HepG2 (cell line): ENCODE measurements around the gene SECTM1. TPM values are rescaled to one million over a fixed set of nuclear protein-coding genes. Genes with fewer than 3 reads are reported as not detected.
A peak's percentile ranks its signal among the peaks of the same experiment; 100 is the strongest.
"Not testable (repeated sequence)": the region's sequence is repeated elsewhere in the genome, so short reads cannot be mapped to it uniquely, and the experiment has no call there.

ENCODE experiments used
- ATAC-seq: fragments of 200-7000 bp; cut with Tn5 transposase; 3 replicates; pipeline ENCODE4 v1.9.1; 2020; ENCODE audit warnings: mild to moderate bottlenecking, moderate library complexity
- BruUV-seq: library from RNA; stranded (reverse); fragments of 400-500 nt; replicated peaks from 2 replicates; lab custom pipeline; 2021; lab: Mats Ljungman, UMichigan
- CTCF ChIA-PET: fragments of 300-600 bp; formaldehyde crosslinking; extraction: SDS; loops from one replicate; lab custom pipeline; 2021; ENCODE audit warnings: low total read pairs, inconsistent platforms, low intra/inter-chr PET ratio; lab: Yijun Ruan, JAX
- POLR2A ChIA-PET: fragments of 350-600 bp; sonication (Branson Sonifier 250); formaldehyde crosslinking; loops from one replicate; lab custom pipeline; 2020; ENCODE audit warnings: antibody characterized with exemption, inconsistent platforms; lab: Yijun Ruan, JAX
- DNase-seq: peaks from one replicate; pipeline ENCODE4 v3.0.0-alpha.2; 2015; ENCODE audit warnings: low spot score
- FAIRE-seq: peaks from 3 replicates; lab custom pipeline; 2011; peaks lifted over from hg19 to GRCh38; lab: Jason Lieb, UNC
- H2AFZ ChIP-seq: one replicate; pipeline ENCODE4 v1.6.1; 2011; ENCODE audit warnings: low read length, inconsistent platforms
- H3K27ac ChIP-seq: fragments of 300-600 bp; 3 replicates; pipeline ENCODE4 v1.8.0; 2011; ENCODE audit warnings: mixed run types, mild to moderate bottlenecking, mixed read lengths, low read length, inconsistent platforms; ENCODE audit not compliant: insufficient read depth; ENCODE audit errors: extremely low read length
- H3K27me3 ChIP-seq, 2 experiments: fragments of 200-600 bp in 1 of 2; 2 replicates in 1 of 2; 3 replicates in 1 of 2; pipeline versions ENCODE4 v1.6.0 to v1.8.0; 2011; ENCODE audit warnings: low read length in 2 of 2, mild to moderate bottlenecking in 2 of 2, moderate library complexity in 2 of 2, inconsistent platforms in 1 of 2; ENCODE audit not compliant: insufficient read depth in 2 of 2, control insufficient read depth in 1 of 2
- H3K36me3 ChIP-seq, 2 experiments: fragments of 200-600 bp in 1 of 2; replicated peaks in 1 of 2; 2 replicates in 1 of 2; 3 replicates in 1 of 2; pipeline versions ENCODE4 v1.5.1 to v1.8.0; 2011; ENCODE audit warnings: low read length in 2 of 2, inconsistent platforms in 1 of 2; ENCODE audit not compliant: insufficient read depth in 2 of 2, control insufficient read depth in 1 of 2
- H3K4me1 ChIP-seq: 2 replicates; pipeline ENCODE4 v1.5.1; 2012; ENCODE audit warnings: low read length, inconsistent platforms; ENCODE audit not compliant: insufficient read depth
- H3K4me2 ChIP-seq: 2 replicates; pipeline ENCODE4 v1.6.0; 2011; ENCODE audit warnings: low read depth, low read length, inconsistent platforms
- H3K4me3 ChIP-seq, 3 experiments: fragments of 200-600 bp in 1 of 3; sonication (generic), shearing (Covaris generic) in 1 of 3; replicated peaks in 1 of 3; 2 replicates each; pipeline ENCODE4 v1.5.1; 2011 to 2016; ENCODE audit warnings: low read length in 3 of 3, inconsistent platforms in 2 of 3, low read depth in 2 of 3, mild to moderate bottlenecking in 2 of 3, control low read depth in 1 of 3, mixed read lengths in 1 of 3; ENCODE audit not compliant: insufficient read depth in 1 of 3
- H3K79me2 ChIP-seq: one replicate; pipeline ENCODE4 v1.6.1; 2011; ENCODE audit warnings: low read length, inconsistent platforms; ENCODE audit not compliant: insufficient read depth
- H3K9ac ChIP-seq: 2 replicates; pipeline ENCODE4 v1.6.0; 2011; ENCODE audit warnings: mild to moderate bottlenecking, low read depth, low read length, inconsistent platforms; ENCODE audit not compliant: insufficient read depth
- H3K9me3 ChIP-seq: 2 replicates; pipeline ENCODE4 v1.5.1; 2012; ENCODE audit warnings: mild to moderate bottlenecking, low read length
- H4K20me1 ChIP-seq: 2 replicates; pipeline ENCODE4 v1.6.0; 2011; ENCODE audit warnings: inconsistent platforms, mild to moderate bottlenecking, low read length, moderate library complexity; ENCODE audit not compliant: insufficient read depth
- BORCS8-MEF2B ChIP-seq: sonication (generic); formaldehyde crosslinking; IDR thresholded peaks from 2 replicates; pipeline ENCODE4 v1.8.0; 2022; ENCODE audit warnings: mild to moderate bottlenecking, missing genetic modification reagents
- FOXO4 ChIP-seq: sonication (generic); formaldehyde crosslinking; conservative IDR thresholded peaks from 2 replicates; pipeline ENCODE4 v1.8.1; 2023; ENCODE audit warnings: missing genetic modification reagents
- HOXA3 ChIP-seq: sonication (generic); formaldehyde crosslinking; IDR thresholded peaks from 2 replicates; pipeline ENCODE4 v1.5.0; 2020; ENCODE audit warnings: missing genetic modification reagents
- KDM5B ChIP-seq: sonication (generic); formaldehyde crosslinking; IDR thresholded peaks from 2 replicates; pipeline ENCODE4 v1.4.0; 2020; ENCODE audit warnings: missing genetic modification reagents, mild to moderate bottlenecking, borderline replicate concordance
- ZBTB38 ChIP-seq: sonication (generic); formaldehyde crosslinking; IDR thresholded peaks from 2 replicates; pipeline ENCODE4 v1.5.1; 2020; ENCODE audit warnings: mild to moderate bottlenecking, missing genetic modification reagents
- ZFX ChIP-seq: sonication (generic); formaldehyde crosslinking; IDR thresholded peaks from 2 replicates; pipeline ENCODE4 v1.4.0; 2020; ENCODE audit warnings: mild to moderate bottlenecking, low read depth, missing genetic modification reagents, moderate library complexity
- ZNF414 ChIP-seq: sonication (generic); formaldehyde crosslinking; IDR thresholded peaks from 2 replicates; pipeline ENCODE4 v1.5.0; 2020; ENCODE audit warnings: missing genetic modification reagents
- ZNF687 ChIP-seq: sonication (generic); formaldehyde crosslinking; IDR thresholded peaks from 2 replicates; pipeline ENCODE4 v1.5.1; 2020; ENCODE audit warnings: mild to moderate bottlenecking, missing genetic modification reagents, moderate library complexity
- WGBS: methylation state at CpG from one replicate; pipeline ENCODE4 v1.1.6; 2017; ENCODE audit warnings: low lambda C conversion rate; 5-methylcytosine and 5-hydroxymethylcytosine counted together
- in situ Hi-C: cut with HindIII; loops from 2 replicates; pipeline ENCODE4 v1.10.0; 2017; ENCODE audit warnings: low pct_unique_long_range_greater_than_20kb; ENCODE audit not compliant: extremely low pct_ligation_motif_present
- intact Hi-C: fragments of 100-400 bp; cut with micrococcal nuclease; formaldehyde crosslinking; loops from one replicate; pipeline ENCODE4 v1.10.0; 2022; ENCODE audit not compliant: unreplicated experiment
- polyA plus RNA-seq, 8 experiments: library from polyadenylated mRNA; depleted of rRNA in 3 of 8; stranded (reverse) in 7 of 8; unstranded in 1 of 8; fragments of >200 nt; fragmentation: Illumina TruSeq in 4 of 8; extraction: Trizol in 4 of 8; gene quantifications; 2 replicates each; pipeline versions ENCODE4 v1.2.1 to v1.2.3, GENCODE V29; 2011 to 2016; ENCODE audit warnings: low read depth in 4 of 8, missing spikeins in 1 of 8, mixed read lengths in 1 of 8; ENCODE audit not compliant: insufficient read depth in 1 of 8
- total RNA-seq, 5 experiments: library from RNA; depleted of rRNA; stranded (reverse); fragments of >200 nt; fragmentation: Illumina TruSeq; extraction: Trizol; gene quantifications; 2 replicates each; pipeline ENCODE4 v1.2.3, GENCODE V29; 2016; ENCODE audit warnings: low read depth in 1 of 5

Gene SECTM1
- total and polyA plus RNA-seq, 2 of the 13 experiments (the other 11 are each of a cell fraction or from before 2014, with no cell fraction given) = 3.5 to 5.3 TPM

- H3K27me3 ChIP-seq, BruUV-seq, ATAC-seq, H3K27ac ChIP-seq, H4K20me1 ChIP-seq, FAIRE-seq, H3K9me3 ChIP-seq, H3K36me3 ChIP-seq, H2AFZ ChIP-seq, H3K79me2 ChIP-seq, H3K9ac ChIP-seq, intact Hi-C loops, in situ Hi-C loops, H3K4me3 ChIP-seq, DNase-seq: not testable (repeated sequence)
- POLR2A ChIA-PET = interaction anchor here (1.4 to 1.5 kb wide), 3 partner anchors 11 to 132 kb away, joined by 3 to 4 read pairs (median 3); no protein-coding TSS in a partner anchor
- WGBS = 80% methylated on average over 10 of the region's 10 CpGs
- CTCF ChIA-PET = interaction anchor here (1.2 kb wide), 1 partner anchor 21 kb away, joined by 3 read pairs; no protein-coding TSS in a partner anchor
- H3K4me2 ChIP-seq = 0 out of 2 replicates have a peak overlapping the region, but pooled peaks have one; percentile 1
- H3K4me1 ChIP-seq = peaks cover 75% of the 10 kb centered on the region
- 0 out of 2 replicates have a peak, but pooled peaks have one; percentile 23 for TF ChIP-seq ZFX (CRISPR knock-in tag)
- TF ChIP-seq FOXO4 (CRISPR knock-in tag) = 0 out of 2 replicates have a peak, but pooled peaks have one; percentile 82
These were observed 39.5 kb upstream of the SECTM1 start for GRCh38 chr17:82373072-82373452.

GRCh38 chr17:82372249-82373071 is 38.9 kb upstream of the SECTM1 start:
- Histone ChIP-seq H3K27ac (no peak overlapping the region), H2AFZ (no peak overlapping the region), H3K9me3 (no peaks in the 10 kb centered on the region), H3K79me2 (no peaks in the 10 kb centered on the region), H3K36me3 (no peaks in the 10 kb centered on the region), H4K20me1 (no peaks in the 10 kb centered on the region), H3K4me2 (0 out of 2 replicates have a peak overlapping the region, but pooled peaks have one; percentile 1), H3K4me1 (peaks cover 71% of the 10 kb centered on the region), H3K4me3 (no peak overlapping the region), H3K9ac (no peak overlapping the region), H3K27me3 (no peaks in the 10 kb centered on the region)
- in situ Hi-C loops (no loop called here), intact Hi-C loops (no loop called here)
- FAIRE-seq = no peak
- no TSS peak for BruUV-seq
- POLR2A ChIA-PET = interaction anchor here (1.4 to 1.5 kb wide), 3 partner anchors 12 to 131 kb away, joined by 3 to 4 read pairs (median 3); no protein-coding TSS in a partner anchor
- WGBS = 68% methylated on average over 39 of the region's 41 CpGs
- no peak for DNase-seq
- no peak for ATAC-seq
- CTCF ChIA-PET = interaction anchor here (1.2 kb wide), 1 partner anchor 21 kb away, joined by 3 read pairs; no protein-coding TSS in a partner anchor
- TF ChIP-seq HOXA3 (CRISPR knock-in tag) = peak; percentile 15; the same call in 1 of the 2 replicates
- peak; percentile 36; the same call in 1 of the 2 replicates for TF ChIP-seq ZNF687 (CRISPR knock-in tag)
- no peak for TF ChIP-seq ZNF414 (CRISPR knock-in tag)
- 0 out of 2 replicates have a peak, but pooled peaks have one; percentile 11 for TF ChIP-seq KDM5B (CRISPR knock-in tag)
- peak; percentile 42; the same call in 1 of the 2 replicates for TF ChIP-seq ZBTB38
- peak; percentile 5; the same call in 1 of the 2 replicates for TF ChIP-seq BORCS8-MEF2B (CRISPR knock-in tag)
